ENCODE measurements around the gene FRMD4B.

DNA sequence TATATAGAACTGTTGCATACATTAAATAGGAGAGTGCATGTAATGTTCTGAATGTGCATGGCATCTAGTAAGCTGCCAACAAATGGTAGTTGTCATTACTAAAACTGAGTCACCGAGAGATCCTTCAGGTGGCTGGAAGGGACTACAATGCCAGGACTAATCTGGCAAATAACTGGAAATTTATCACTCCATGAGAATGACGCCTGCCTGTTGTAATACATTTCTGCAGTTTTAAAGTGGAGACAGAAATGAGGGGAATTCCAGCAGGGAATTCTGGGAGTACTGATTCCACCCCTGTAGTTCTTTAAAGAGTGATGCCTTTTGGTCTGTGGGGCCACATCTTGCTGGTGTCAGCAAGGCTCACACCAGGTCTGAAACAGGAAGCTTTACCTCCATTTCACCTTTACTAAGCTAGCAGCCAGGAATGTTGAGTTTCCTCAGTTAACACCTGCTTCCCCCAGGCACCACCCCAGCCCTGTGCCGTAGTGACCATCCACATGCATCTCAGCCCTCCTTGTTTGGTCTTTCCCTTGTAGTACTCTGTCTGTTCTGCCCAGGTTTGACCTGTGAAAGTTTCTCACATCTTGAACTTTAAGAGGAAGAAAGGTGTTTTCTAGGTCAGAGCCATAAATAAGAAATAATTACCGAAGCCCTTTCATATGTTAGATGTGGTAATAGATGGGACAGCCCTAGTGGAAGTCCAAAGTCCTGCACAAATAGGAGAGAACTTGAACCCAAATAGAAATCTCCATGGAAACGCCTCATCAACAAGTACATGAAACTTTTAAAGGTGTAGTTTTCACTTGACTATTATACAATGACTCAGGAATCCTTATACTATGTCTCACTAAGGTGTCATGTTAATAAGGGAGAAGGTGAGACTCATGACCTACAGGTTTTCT, 206.8 kb downstream of the FRMD4B start:
- TF ChIP-seq, protein P1, sequence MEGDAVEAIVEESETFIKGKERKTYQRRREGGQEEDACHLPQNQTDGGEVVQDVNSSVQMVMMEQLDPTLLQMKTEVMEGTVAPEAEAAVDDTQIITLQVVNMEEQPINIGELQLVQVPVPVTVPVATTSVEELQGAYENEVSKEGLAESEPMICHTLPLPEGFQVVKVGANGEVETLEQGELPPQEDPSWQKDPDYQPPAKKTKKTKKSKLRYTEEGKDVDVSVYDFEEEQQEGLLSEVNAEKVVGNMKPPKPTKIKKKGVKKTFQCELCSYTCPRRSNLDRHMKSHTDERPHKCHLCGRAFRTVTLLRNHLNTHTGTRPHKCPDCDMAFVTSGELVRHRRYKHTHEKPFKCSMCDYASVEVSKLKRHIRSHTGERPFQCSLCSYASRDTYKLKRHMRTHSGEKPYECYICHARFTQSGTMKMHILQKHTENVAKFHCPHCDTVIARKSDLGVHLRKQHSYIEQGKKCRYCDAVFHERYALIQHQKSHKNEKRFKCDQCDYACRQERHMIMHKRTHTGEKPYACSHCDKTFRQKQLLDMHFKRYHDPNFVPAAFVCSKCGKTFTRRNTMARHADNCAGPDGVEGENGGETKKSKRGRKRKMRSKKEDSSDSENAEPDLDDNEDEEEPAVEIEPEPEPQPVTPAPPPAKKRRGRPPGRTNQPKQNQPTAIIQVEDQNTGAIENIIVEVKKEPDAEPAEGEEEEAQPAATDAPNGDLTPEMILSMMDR (IDR thresholded peaks at IDR 0.05; ENCODE audit: insufficient read depth, low read length), result no peak
- TF ChIP-seq POLR2AphosphoS5 (IDR thresholded peaks at IDR 0.05; ENCODE audit: low read depth), result no peak
- TF ChIP-seq, protein P2, sequence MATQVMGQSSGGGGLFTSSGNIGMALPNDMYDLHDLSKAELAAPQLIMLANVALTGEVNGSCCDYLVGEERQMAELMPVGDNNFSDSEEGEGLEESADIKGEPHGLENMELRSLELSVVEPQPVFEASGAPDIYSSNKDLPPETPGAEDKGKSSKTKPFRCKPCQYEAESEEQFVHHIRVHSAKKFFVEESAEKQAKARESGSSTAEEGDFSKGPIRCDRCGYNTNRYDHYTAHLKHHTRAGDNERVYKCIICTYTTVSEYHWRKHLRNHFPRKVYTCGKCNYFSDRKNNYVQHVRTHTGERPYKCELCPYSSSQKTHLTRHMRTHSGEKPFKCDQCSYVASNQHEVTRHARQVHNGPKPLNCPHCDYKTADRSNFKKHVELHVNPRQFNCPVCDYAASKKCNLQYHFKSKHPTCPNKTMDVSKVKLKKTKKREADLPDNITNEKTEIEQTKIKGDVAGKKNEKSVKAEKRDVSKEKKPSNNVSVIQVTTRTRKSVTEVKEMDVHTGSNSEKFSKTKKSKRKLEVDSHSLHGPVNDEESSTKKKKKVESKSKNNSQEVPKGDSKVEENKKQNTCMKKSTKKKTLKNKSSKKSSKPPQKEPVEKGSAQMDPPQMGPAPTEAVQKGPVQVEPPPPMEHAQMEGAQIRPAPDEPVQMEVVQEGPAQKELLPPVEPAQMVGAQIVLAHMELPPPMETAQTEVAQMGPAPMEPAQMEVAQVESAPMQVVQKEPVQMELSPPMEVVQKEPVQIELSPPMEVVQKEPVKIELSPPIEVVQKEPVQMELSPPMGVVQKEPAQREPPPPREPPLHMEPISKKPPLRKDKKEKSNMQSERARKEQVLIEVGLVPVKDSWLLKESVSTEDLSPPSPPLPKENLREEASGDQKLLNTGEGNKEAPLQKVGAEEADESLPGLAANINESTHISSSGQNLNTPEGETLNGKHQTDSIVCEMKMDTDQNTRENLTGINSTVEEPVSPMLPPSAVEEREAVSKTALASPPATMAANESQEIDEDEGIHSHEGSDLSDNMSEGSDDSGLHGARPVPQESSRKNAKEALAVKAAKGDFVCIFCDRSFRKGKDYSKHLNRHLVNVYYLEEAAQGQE (IDR thresholded peaks at IDR 0.05; ENCODE audit: insufficient replicate concordance, low read depth), result no peak
